Left ventricle myocardium inferior (tissue), 1 donor: ENCODE results near the gene TMEM109. TPM values are rescaled to one million over a fixed set of nuclear protein-coding genes. Genes with fewer than 3 reads are reported as not detected.

Experiments
- DNase-seq: peaks from one replicate; pipeline ENCODE4 v3.0.0-alpha.2; 2020
- H3K27ac ChIP-seq: fragments of 200-600 bp; replicated peaks from 2 replicates; pipeline ENCODE4 v1.8.0; 2021
- H3K27me3 ChIP-seq: fragments of 200-600 bp; 2 replicates; pipeline ENCODE4 v1.8.0; 2021; ENCODE audit warnings: low read depth
- H3K36me3 ChIP-seq: fragments of 200-600 bp; 2 replicates; pipeline ENCODE4 v1.8.0; 2021
- H3K4me1 ChIP-seq: fragments of 200-600 bp; 2 replicates; pipeline ENCODE4 v1.8.0; 2021
- H3K4me3 ChIP-seq: fragments of 200-600 bp; 2 replicates; pipeline ENCODE4 v1.8.0; 2021; ENCODE audit warnings: mild to moderate bottlenecking, moderate library complexity
- H3K9me3 ChIP-seq: fragments of 200-600 bp; replicated peaks from 2 replicates; pipeline ENCODE4 v1.8.0; 2021
- CTCF ChIP-seq: fragments of 200-600 bp; IDR thresholded peaks from 2 replicates; pipeline ENCODE4 v1.8.0; 2021; ENCODE audit warnings: antibody characterized with exemption, mild to moderate bottlenecking, borderline replicate concordance
- intact Hi-C: fragments of 100-400 bp; cut with micrococcal nuclease; formaldehyde crosslinking; loops from one replicate; pipeline ENCODE4 v1.11.0; 2022
- long read RNA-seq: library from polyadenylated mRNA; unstranded; transcript quantifications from one replicate; pipeline ENCODE4 v2.0.0, GENCODE V29; 2021
- total RNA-seq: library from RNA; stranded (reverse); fragmentation: NEBNext Ultra II Directional; extraction: Animal tissue kit (Norgen Biotek cat#: 25700); gene quantifications from one replicate; pipeline ENCODE4 v1.2.1, GENCODE V29; 2021
- donor health status: DM: no; HTN: yes; CAD: no; lungs with severe emphysema.

Gene TMEM109
- 86.7 TPM for total RNA-seq
- long read RNA-seq, transcript TMEM109-201 (4 exons, 2,413 nt) = major isoform, 127 of 158 reads
- long read RNA-seq, transcript TMEM109-202 (3 exons, 1,959 nt) = minor isoform, 7 of 158 reads
- long read RNA-seq, partial matches to known transcripts = 24 of 158 reads
- long read RNA-seq, other reads (novel, unspliced or antisense) = 0 of 158 reads

GRCh38 chr11:60913793-60914632, at the start of gene TMEM109:
Gene TMEM109, plus strand, starts transcription at chr11:60914158. Its CDS starts 5,536 bp downstream, at chr11:60919694.
- Histone ChIP-seq H3K27ac (peak within 1 kb of the TSS; percentile 98), H3K9me3 (no peaks in the 10 kb centered on the region), H3K4me1 (peaks cover 82% of the 10 kb centered on the region), H3K27me3 (no peaks in the 10 kb centered on the region), H3K36me3 (no peaks in the 10 kb centered on the region), H3K4me3 (peak within 1 kb of the TSS; percentile 94)
- DNase-seq = peak; percentile 89
- intact Hi-C loops = no loop called here
- no peak for TF ChIP-seq CTCF

GRCh38 chr11:60864856-60865513, 49.0 kb upstream of the TMEM109 start:
- Histone ChIP-seq H3K27ac (no peak overlapping the region), H3K27me3 (peaks cover 3% of the 10 kb centered on the region), H3K9me3 (no peaks in the 10 kb centered on the region), H3K4me3 (no peak overlapping the region), H3K36me3 (no peaks in the 10 kb centered on the region), H3K4me1 (peaks cover 10% of the 10 kb centered on the region)
- TF ChIP-seq CTCF = no peak
- DNase-seq = no peak
- intact Hi-C loops = no loop called here

GRCh38 chr11:60866911-60867870, 46.8 kb upstream of the TMEM109 start, which contains the start of gene ZP1:
Gene ZP1, plus strand, starts transcription at chr11:60867542. Its CDS starts 20 bp downstream, at chr11:60867562.
- peaks cover 2% of the 10 kb centered on the region for H3K27me3 ChIP-seq
- DNase-seq = no peak
- H3K36me3 ChIP-seq = no peaks in the 10 kb centered on the region
- intact Hi-C loops = no loop called here
- H3K27ac ChIP-seq = no peak within 1 kb of the TSS
- no peak for TF ChIP-seq CTCF
- no peak within 1 kb of the TSS for H3K4me3 ChIP-seq
- peaks cover 32% of the 10 kb centered on the region for H3K4me1 ChIP-seq
- no peaks in the 10 kb centered on the region for H3K9me3 ChIP-seq

GRCh38 chr11:60867871-60868681, 45.9 kb upstream of the TMEM109 start:
- intact Hi-C loops = no loop called here
- DNase-seq = no peak
- H3K27ac ChIP-seq = no peak overlapping the region
- no peak for TF ChIP-seq CTCF
- no peaks in the 10 kb centered on the region for H3K27me3 ChIP-seq
- H3K9me3 ChIP-seq = no peaks in the 10 kb centered on the region
- H3K36me3 ChIP-seq = no peaks in the 10 kb centered on the region
- no peak overlapping the region for H3K4me3 ChIP-seq
- H3K4me1 ChIP-seq = peaks cover 41% of the 10 kb centered on the region
